Fibroblast of peridontal ligament (primary cell): Measurements from ENCODE around the gene ENPP1.
"Not testable (repeated sequence)": the region's sequence is repeated elsewhere in the genome, so short reads cannot be mapped to it uniquely, and the experiment has no call there.

Experiments
- DNase-seq: peaks from one replicate; pipeline ENCODE4 v3.0.0-alpha.2; 2010; ENCODE audit errors: extremely low read depth

ENPP1 gene

GRCh38 chr6:131828080-131828479 lies 20.3 kb downstream of the ENPP1 start:
- peak; percentile 51 for DNase-seq

GRCh38 chr6:131828951-131829350 lies 21.1 kb downstream of the ENPP1 start:
- no peak for DNase-seq

GRCh38 chr6:131831392-131831791 lies 23.6 kb downstream of the ENPP1 start:
- peak; percentile 81 for DNase-seq

- no peak for DNase-seq
These were observed 24.1 kb downstream of the ENPP1 start for GRCh38 chr6:131831886-131832285.

- no peak for DNase-seq
These were observed 24.5 kb downstream of the ENPP1 start for GRCh38 chr6:131832363-131832762.

GRCh38 chr6:131838051-131838450 lies 30.2 kb downstream of the ENPP1 start:
- DNase-seq = no peak

GRCh38 chr6:131839388-131839787 lies 31.6 kb downstream of the ENPP1 start:
- DNase-seq = no peak

GRCh38 chr6:131840441-131840840 lies 32.6 kb downstream of the ENPP1 start:
- DNase-seq = no peak

GRCh38 chr6:131840936-131841583 lies 33.2 kb downstream of the ENPP1 start:
- no peak for DNase-seq

GRCh38 chr6:131843768-131844167 lies 35.9 kb downstream of the ENPP1 start:
- DNase-seq = no peak

- DNase-seq = peak; percentile 74
These were observed 36.5 kb downstream of the ENPP1 start for GRCh38 chr6:131844243-131844841.

- no peak for DNase-seq
These were observed 38.3 kb downstream of the ENPP1 start for GRCh38 chr6:131846023-131846663.

- no peak for DNase-seq
These were observed 39.1 kb downstream of the ENPP1 start for GRCh38 chr6:131846905-131847304.

GRCh38 chr6:131849799-131850198 lies 42.0 kb downstream of the ENPP1 start:
- no peak for DNase-seq

- no peak for DNase-seq
These were observed 43.4 kb downstream of the ENPP1 start for GRCh38 chr6:131851049-131851769.

GRCh38 chr6:131852200-131852599 lies 44.4 kb downstream of the ENPP1 start:
- DNase-seq = no peak

- no peak for DNase-seq
These were observed 47.0 kb downstream of the ENPP1 start for GRCh38 chr6:131854803-131855202.

GRCh38 chr6:131858765-131859415 lies 51.1 kb downstream of the ENPP1 start:
- DNase-seq = peak; percentile 76

GRCh38 chr6:131859658-131860057 lies 51.8 kb downstream of the ENPP1 start:
- DNase-seq = not testable (repeated sequence)

GRCh38 chr6:131861381-131861780 lies 53.6 kb downstream of the ENPP1 start:
- DNase-seq = peak; percentile 87

- no peak for DNase-seq
These were observed 54.7 kb downstream of the ENPP1 start for GRCh38 chr6:131862476-131862875.

- peak; percentile 29 for DNase-seq
These were observed 59.9 kb downstream of the ENPP1 start for GRCh38 chr6:131867744-131868143.
